HEK293 (cell line): ENCODE measurements around the gene AGK.
A peak's percentile ranks its signal among the peaks of the same experiment; 100 is the strongest.

Source experiments
- CTCF ChIA-PET: fragments of 350-600 bp; formaldehyde crosslinking; extraction: SDS; loops from one replicate; lab custom pipeline; 2021; ENCODE audit warnings: antibody characterized with exemption; lab: Yijun Ruan, JAX
- POLR2A ChIA-PET: fragments of 300-600 bp; formaldehyde crosslinking; extraction: SDS; loops from one replicate; lab custom pipeline; 2020; ENCODE audit warnings: antibody characterized with exemption, inconsistent platforms; lab: Yijun Ruan, JAX
- H3K27ac ChIP-seq: fragments of 200-500 bp; sonication (Bioruptor generic); 2 replicates; pipeline ENCODE4 v1.5.1; 2014; ENCODE audit warnings: low read depth, low read length, control low read depth, inconsistent platforms; ENCODE audit errors: extremely low read depth
- H3K36me3 ChIP-seq, 2 experiments: fragments of 200-500 bp in 1 of 2; sonication (Bioruptor generic) in 1 of 2; 1 replicate in 1 of 2; 2 replicates in 1 of 2; pipeline ENCODE4 v1.5.1; 2014 to 2017; ENCODE audit warnings: inconsistent platforms in 2 of 2, low read length in 2 of 2; ENCODE audit not compliant: control insufficient read depth in 2 of 2, insufficient read depth in 1 of 2
- H3K4me1 ChIP-seq: fragments of 200-500 bp; sonication (Bioruptor generic); 2 replicates; pipeline ENCODE4 v1.5.1; 2014; ENCODE audit warnings: mild to moderate bottlenecking, low read length, inconsistent platforms; ENCODE audit not compliant: control insufficient read depth, insufficient read depth
- H3K4me3 ChIP-seq: 2 replicates; pipeline ENCODE4 v1.5.1; 2011; ENCODE audit warnings: low read depth, mild to moderate bottlenecking, control low read depth, low read length, moderate library complexity
- H3K9me3 ChIP-seq: fragments of 200-500 bp; sonication (Bioruptor generic); 2 replicates; pipeline ENCODE4 v1.5.1; 2014; ENCODE audit warnings: low read depth, low read length, inconsistent platforms; ENCODE audit not compliant: control insufficient read depth, insufficient read depth
- BCL11B ChIP-seq: fragments of 450-650 bp; formaldehyde crosslinking; IDR thresholded peaks from 2 replicates; pipeline ENCODE4 v1.5.1; 2016; ENCODE audit warnings: low read depth, missing biosample characterization, missing genetic modification characterization
- SP2 ChIP-seq: fragments of 450-650 bp; formaldehyde crosslinking; IDR thresholded peaks from 2 replicates; pipeline ENCODE4 v1.5.1; 2016; ENCODE audit warnings: missing biosample characterization, missing genetic modification characterization
- ZBTB48 ChIP-seq: fragments of 450-650 bp; formaldehyde crosslinking; IDR thresholded peaks from 2 replicates; pipeline ENCODE4 v1.5.1; 2016; ENCODE audit warnings: missing biosample characterization, missing genetic modification characterization
- ZNF10 ChIP-seq: fragments of 450-650 bp; formaldehyde crosslinking; IDR thresholded peaks from 2 replicates; pipeline ENCODE4 v1.5.1; 2017; ENCODE audit warnings: missing biosample characterization, missing genetic modification characterization
- ZNF112 ChIP-seq: fragments of 450-650 bp; formaldehyde crosslinking; IDR thresholded peaks from 2 replicates; pipeline ENCODE4 v1.5.0; 2017; ENCODE audit warnings: missing biosample characterization, missing genetic modification characterization
- ZNF157 ChIP-seq: fragments of 450-650 bp; formaldehyde crosslinking; IDR thresholded peaks from 2 replicates; pipeline ENCODE4 v1.5.1; 2016; ENCODE audit warnings: missing biosample characterization, missing genetic modification characterization
- ZNF16 ChIP-seq: fragments of 450-650 bp; formaldehyde crosslinking; IDR thresholded peaks from 2 replicates; pipeline ENCODE4 v1.5.1; 2016; ENCODE audit warnings: low read depth, missing biosample characterization, missing genetic modification characterization
- ZNF19 ChIP-seq: fragments of 450-650 bp; formaldehyde crosslinking; IDR thresholded peaks from 2 replicates; pipeline ENCODE4; 2016; ENCODE audit warnings: missing biosample characterization, missing genetic modification characterization, low read depth
- ZNF366 ChIP-seq: fragments of 450-650 bp; formaldehyde crosslinking; conservative IDR thresholded peaks from 2 replicates; pipeline ENCODE4 v1.5.1; 2016; ENCODE audit warnings: missing biosample characterization, missing genetic modification characterization
- ZNF521 ChIP-seq: fragments of 450-650 bp; formaldehyde crosslinking; IDR thresholded peaks from 2 replicates; pipeline ENCODE4 v1.5.1; 2017; ENCODE audit warnings: missing biosample characterization, mild to moderate bottlenecking, missing genetic modification characterization
- ZNF670 ChIP-seq: fragments of 450-650 bp; formaldehyde crosslinking; IDR thresholded peaks from 2 replicates; pipeline ENCODE4 v1.5.1; 2016; ENCODE audit warnings: missing biosample characterization, missing genetic modification characterization, low read depth
- ZNF785 ChIP-seq: fragments of 450-650 bp; formaldehyde crosslinking; IDR thresholded peaks from 2 replicates; pipeline ENCODE4 v1.5.1; 2016; ENCODE audit warnings: missing biosample characterization, missing genetic modification characterization
- TF ChIP-seq, protein P1 (sequence below): fragments of 450-650 bp; formaldehyde crosslinking; conservative IDR thresholded peaks from 2 replicates; pipeline ENCODE4 v1.5.1; 2016; ENCODE audit warnings: low read depth, missing biosample characterization, missing genetic modification characterization
- TF ChIP-seq, protein P2 (sequence below): fragments of 450-650 bp; formaldehyde crosslinking; IDR thresholded peaks from 2 replicates; pipeline ENCODE4 v1.5.1; 2016; ENCODE audit warnings: missing biosample characterization, missing genetic modification characterization
- TF ChIP-seq, protein P3 (sequence below): fragments of 450-650 bp; formaldehyde crosslinking; IDR thresholded peaks from 2 replicates; pipeline ENCODE4 v1.5.1; 2016; ENCODE audit warnings: missing biosample characterization, missing genetic modification characterization
- TF ChIP-seq, protein P4 (sequence below): fragments of 450-650 bp; formaldehyde crosslinking; IDR thresholded peaks from 2 replicates; pipeline ENCODE4 v1.5.1; 2016; ENCODE audit warnings: missing biosample characterization, missing genetic modification characterization, borderline replicate concordance

The AGK gene

DNA sequence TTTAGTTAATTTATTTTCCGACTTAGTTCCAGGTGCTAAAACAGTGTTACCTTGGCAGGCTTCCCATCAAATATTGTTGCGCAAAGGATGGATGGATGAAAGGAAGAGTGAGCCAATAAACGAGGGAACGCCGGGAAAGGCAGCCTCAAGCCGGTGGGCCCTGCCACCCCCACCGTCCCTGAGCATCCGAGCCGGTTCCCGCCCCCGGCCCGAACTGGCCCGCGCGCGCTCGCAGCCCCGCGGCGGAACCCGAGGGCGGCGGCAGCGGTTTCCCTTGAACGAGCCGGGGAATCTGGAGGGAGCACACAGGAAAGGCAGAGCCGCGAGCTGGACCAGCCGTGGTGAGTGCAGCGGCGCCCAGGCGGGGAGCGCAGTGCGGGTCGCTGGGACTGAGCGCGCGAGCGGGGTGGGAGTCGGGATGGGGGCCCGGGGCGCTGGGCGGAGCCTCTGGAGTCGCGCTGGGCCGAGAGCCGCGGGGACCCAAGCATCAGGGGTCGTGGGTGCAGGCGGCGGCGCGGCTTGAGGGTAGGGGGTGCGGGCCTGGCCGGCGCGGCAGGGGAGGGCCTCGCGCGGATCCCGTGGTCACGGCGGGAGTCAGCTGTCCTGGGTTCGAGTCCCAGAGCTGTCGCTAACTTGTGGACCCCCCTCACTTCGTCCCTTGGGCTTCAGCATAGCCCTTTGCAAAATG is at the start of gene AGK (continued):
- TF ChIP-seq, protein P1, sequence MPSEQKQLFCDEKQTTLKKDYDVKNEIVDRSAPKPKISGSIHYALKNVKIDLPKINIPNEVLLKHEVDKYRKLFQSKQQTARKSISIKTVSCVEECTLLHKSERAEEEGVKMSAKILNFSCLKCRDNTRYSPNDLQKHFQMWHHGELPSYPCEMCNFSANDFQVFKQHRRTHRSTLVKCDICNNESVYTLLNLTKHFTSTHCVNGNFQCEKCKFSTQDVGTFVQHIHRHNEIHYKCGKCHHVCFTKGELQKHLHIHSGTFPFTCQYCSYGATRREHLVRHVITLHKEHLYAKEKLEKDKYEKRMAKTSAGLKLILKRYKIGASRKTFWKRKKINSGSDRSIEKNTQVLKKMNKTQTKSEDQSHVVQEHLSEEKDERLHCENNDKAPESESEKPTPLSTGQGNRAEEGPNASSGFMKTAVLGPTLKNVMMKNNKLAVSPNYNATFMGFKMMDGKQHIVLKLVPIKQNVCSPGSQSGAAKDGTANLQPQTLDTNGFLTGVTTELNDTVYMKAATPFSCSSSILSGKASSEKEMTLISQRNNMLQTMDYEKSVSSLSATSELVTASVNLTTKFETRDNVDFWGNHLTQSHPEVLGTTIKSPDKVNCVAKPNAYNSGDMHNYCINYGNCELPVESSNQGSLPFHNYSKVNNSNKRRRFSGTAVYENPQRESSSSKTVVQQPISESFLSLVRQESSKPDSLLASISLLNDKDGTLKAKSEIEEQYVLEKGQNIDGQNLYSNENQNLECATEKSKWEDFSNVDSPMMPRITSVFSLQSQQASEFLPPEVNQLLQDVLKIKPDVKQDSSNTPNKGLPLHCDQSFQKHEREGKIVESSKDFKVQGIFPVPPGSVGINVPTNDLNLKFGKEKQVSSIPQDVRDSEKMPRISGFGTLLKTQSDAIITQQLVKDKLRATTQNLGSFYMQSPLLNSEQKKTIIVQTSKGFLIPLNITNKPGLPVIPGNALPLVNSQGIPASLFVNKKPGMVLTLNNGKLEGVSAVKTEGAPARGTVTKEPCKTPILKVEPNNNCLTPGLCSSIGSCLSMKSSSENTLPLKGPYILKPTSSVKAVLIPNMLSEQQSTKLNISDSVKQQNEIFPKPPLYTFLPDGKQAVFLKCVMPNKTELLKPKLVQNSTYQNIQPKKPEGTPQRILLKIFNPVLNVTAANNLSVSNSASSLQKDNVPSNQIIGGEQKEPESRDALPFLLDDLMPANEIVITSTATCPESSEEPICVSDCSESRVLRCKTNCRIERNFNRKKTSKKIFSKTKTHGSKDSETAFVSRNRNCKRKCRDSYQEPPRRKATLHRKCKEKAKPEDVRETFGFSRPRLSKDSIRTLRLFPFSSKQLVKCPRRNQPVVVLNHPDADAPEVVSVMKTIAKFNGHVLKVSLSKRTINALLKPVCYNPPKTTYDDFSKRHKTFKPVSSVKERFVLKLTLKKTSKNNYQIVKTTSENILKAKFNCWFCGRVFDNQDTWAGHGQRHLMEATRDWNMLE (tag by site-specific recombination) = peak; percentile 51; the same call in 1 of the 2 replicates
- TF ChIP-seq, protein P2, sequence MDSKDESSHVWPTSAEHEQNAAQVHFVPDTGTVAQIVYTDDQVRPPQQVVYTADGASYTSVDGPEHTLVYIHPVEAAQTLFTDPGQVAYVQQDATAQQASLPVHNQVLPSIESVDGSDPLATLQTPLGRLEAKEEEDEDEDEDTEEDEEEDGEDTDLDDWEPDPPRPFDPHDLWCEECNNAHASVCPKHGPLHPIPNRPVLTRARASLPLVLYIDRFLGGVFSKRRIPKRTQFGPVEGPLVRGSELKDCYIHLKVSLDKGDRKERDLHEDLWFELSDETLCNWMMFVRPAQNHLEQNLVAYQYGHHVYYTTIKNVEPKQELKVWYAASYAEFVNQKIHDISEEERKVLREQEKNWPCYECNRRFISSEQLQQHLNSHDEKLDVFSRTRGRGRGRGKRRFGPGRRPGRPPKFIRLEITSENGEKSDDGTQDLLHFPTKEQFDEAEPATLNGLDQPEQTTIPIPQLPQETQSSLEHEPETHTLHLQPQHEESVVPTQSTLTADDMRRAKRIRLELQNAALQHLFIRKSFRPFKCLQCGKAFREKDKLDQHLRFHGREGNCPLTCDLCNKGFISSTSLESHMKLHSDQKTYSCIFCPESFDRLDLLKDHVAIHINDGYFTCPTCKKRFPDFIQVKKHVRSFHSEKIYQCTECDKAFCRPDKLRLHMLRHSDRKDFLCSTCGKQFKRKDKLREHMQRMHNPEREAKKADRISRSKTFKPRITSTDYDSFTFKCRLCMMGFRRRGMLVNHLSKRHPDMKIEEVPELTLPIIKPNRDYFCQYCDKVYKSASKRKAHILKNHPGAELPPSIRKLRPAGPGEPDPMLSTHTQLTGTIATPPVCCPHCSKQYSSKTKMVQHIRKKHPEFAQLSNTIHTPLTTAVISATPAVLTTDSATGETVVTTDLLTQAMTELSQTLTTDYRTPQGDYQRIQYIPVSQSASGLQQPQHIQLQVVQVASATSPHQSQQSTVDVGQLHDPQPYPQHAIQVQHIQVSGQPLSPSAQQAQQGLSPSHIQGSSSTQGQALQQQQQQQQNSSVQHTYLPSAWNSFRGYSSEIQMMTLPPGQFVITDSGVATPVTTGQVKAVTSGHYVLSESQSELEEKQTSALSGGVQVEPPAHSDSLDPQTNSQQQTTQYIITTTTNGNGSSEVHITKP (tag by site-specific recombination) = peak; percentile 66

DNA sequence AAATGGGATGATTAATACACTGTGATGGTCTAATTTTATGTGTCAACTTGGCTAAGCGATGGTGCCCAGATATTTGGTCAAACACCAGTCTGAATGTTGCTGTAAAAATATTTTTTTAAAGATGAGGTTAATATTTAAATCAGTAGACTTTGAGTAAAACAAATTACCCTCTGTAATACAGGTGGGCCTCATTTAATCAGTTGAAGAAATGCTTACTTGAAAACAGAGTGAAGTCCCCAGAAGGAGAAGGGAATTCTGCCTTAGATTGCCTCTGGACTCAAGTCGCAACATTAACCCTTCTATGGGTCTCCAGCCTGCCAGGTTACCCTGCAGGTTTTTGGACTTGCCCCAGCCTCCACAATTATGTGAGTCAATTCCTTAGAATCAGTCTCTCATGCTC is 49.8 kb upstream of the AGK start:
- Histone ChIP-seq H3K4me1 (no peaks in the 10 kb centered on the region), H3K27ac (no peak overlapping the region), H3K4me3 (no peak overlapping the region), H3K36me3 (no peaks in the 10 kb centered on the region), H3K9me3 (no peaks in the 10 kb centered on the region)
- ChIA-PET CTCF (no interaction called here), POLR2A (no interaction called here)
- TF ChIP-seq ZNF670 (no peak), SP2 (tag by site-specific recombination) (no peak), ZNF19 (tag by site-specific recombination) (no peak), ZNF10 (peak; percentile 92), ZNF521 (tag by site-specific recombination) (no peak)

DNA sequence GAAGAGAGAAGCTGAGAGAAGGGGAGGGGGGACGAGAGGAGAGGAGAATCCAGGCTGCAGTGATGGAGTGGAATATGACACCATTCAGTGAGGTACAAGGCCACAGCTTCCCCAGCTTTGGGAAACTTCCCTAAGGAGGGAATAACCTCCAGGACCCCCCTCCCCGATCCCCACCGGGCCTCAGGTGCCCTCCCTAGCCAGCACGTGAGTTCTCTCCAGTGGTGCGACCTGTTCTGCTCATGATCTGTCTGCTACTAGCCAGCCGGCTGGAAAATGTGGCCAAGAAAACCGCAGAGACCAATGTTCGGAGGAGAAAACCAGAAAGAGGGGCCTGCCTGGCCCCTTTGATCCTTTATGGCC is 39.9 kb upstream of the AGK start:
- ChIA-PET CTCF (interaction anchor here (0.8 kb wide), 1 partner anchor 21 kb away, joined by 3 read pairs; no protein-coding TSS in a partner anchor), POLR2A (interaction anchor here (0.6 kb wide), 1 partner anchor 168 kb away, joined by 3 read pairs; no protein-coding TSS in a partner anchor)
- Histone ChIP-seq H3K4me1 (no peaks in the 10 kb centered on the region), H3K4me3 (no peak overlapping the region), H3K27ac (no peak overlapping the region), H3K36me3 (no peaks in the 10 kb centered on the region), H3K9me3 (no peaks in the 10 kb centered on the region)
- TF ChIP-seq ZNF785 (tag by site-specific recombination) (no peak), ZNF366 (no peak), ZBTB48 (tag by site-specific recombination) (no peak), ZNF157 (no peak), BCL11B (tag by site-specific recombination) (no peak), ZNF112 (tag by site-specific recombination) (no peak), ZNF670 (no peak), ZNF16 (tag by site-specific recombination) (no peak)
- TF ChIP-seq, protein P3, sequence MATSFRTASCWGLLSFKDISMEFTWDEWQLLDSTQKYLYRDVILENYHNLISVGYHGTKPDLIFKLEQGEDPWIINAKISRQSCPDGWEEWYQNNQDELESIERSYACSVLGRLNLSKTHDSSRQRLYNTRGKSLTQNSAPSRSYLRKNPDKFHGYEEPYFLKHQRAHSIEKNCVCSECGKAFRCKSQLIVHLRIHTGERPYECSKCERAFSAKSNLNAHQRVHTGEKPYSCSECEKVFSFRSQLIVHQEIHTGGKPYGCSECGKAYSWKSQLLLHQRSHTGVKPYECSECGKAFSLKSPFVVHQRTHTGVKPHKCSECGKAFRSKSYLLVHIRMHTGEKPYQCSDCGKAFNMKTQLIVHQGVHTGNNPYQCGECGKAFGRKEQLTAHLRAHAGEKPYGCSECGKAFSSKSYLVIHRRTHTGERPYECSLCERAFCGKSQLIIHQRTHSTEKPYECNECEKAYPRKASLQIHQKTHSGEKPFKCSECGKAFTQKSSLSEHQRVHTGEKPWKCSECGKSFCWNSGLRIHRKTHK (tag by site-specific recombination) = no peak
- TF ChIP-seq, protein P4, sequence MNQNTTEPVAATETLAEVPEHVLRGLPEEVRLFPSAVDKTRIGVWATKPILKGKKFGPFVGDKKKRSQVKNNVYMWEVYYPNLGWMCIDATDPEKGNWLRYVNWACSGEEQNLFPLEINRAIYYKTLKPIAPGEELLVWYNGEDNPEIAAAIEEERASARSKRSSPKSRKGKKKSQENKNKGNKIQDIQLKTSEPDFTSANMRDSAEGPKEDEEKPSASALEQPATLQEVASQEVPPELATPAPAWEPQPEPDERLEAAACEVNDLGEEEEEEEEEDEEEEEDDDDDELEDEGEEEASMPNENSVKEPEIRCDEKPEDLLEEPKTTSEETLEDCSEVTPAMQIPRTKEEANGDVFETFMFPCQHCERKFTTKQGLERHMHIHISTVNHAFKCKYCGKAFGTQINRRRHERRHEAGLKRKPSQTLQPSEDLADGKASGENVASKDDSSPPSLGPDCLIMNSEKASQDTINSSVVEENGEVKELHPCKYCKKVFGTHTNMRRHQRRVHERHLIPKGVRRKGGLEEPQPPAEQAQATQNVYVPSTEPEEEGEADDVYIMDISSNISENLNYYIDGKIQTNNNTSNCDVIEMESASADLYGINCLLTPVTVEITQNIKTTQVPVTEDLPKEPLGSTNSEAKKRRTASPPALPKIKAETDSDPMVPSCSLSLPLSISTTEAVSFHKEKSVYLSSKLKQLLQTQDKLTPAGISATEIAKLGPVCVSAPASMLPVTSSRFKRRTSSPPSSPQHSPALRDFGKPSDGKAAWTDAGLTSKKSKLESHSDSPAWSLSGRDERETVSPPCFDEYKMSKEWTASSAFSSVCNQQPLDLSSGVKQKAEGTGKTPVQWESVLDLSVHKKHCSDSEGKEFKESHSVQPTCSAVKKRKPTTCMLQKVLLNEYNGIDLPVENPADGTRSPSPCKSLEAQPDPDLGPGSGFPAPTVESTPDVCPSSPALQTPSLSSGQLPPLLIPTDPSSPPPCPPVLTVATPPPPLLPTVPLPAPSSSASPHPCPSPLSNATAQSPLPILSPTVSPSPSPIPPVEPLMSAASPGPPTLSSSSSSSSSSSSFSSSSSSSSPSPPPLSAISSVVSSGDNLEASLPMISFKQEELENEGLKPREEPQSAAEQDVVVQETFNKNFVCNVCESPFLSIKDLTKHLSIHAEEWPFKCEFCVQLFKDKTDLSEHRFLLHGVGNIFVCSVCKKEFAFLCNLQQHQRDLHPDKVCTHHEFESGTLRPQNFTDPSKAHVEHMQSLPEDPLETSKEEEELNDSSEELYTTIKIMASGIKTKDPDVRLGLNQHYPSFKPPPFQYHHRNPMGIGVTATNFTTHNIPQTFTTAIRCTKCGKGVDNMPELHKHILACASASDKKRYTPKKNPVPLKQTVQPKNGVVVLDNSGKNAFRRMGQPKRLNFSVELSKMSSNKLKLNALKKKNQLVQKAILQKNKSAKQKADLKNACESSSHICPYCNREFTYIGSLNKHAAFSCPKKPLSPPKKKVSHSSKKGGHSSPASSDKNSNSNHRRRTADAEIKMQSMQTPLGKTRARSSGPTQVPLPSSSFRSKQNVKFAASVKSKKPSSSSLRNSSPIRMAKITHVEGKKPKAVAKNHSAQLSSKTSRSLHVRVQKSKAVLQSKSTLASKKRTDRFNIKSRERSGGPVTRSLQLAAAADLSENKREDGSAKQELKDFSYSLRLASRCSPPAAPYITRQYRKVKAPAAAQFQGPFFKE = no peak
